Natural killer cell (primary cell): ENCODE results near the gene ABHD2. TPM values are rescaled to one million over a fixed set of nuclear protein-coding genes. Genes with fewer than 3 reads are reported as not detected.

Experiments
- ATAC-seq, 3 donors: fragments of 150-1000 bp in 2 of 3; fragments of 200-7000 bp in 1 of 3; cut with Tn5 transposase; 1 replicate in 1 of 3; 2 replicates in 2 of 3; pipeline ENCODE4 v1.10.0; 2021; ENCODE audit warnings: mild to moderate bottlenecking in 2 of 3, moderate library complexity in 2 of 3
- DNase-seq, 2 donors: peaks; one replicate each; pipeline versions ENCODE4 v3.0.0 to v3.0.0-alpha.2; 2013 to 2021; ENCODE audit warnings: mixed read lengths in 1 of 2
- H3K27ac ChIP-seq: one replicate; pipeline ENCODE4 v1.5.1; 2013; ENCODE audit warnings: mild to moderate bottlenecking, low read length
- H3K27me3 ChIP-seq: one replicate; pipeline ENCODE4 v1.6.1; 2013; ENCODE audit warnings: low read length; ENCODE audit not compliant: control insufficient read depth, insufficient read depth
- H3K36me3 ChIP-seq: one replicate; pipeline ENCODE4 v1.6.1; 2013; ENCODE audit warnings: low read length; ENCODE audit not compliant: control insufficient read depth, insufficient read depth
- H3K4me1 ChIP-seq: one replicate; pipeline ENCODE4 v1.6.1; 2013; ENCODE audit warnings: low read length; ENCODE audit not compliant: control insufficient read depth, insufficient read depth
- H3K4me3 ChIP-seq: one replicate; pipeline ENCODE4 v1.5.1; 2013; ENCODE audit warnings: low read length
- H3K9me3 ChIP-seq: one replicate; pipeline ENCODE4 v1.6.1; 2013; ENCODE audit warnings: low read length; ENCODE audit not compliant: control insufficient read depth, insufficient read depth
- H3K27ac Mint-ChIP-seq, 2 donors: one replicate each; pipeline ENCODE4 v1.8.0; 2022; ENCODE audit warnings: mild to moderate bottlenecking in 2 of 2, mixed read lengths in 2 of 2, moderate library complexity in 1 of 2
- H3K27me3 Mint-ChIP-seq, 2 donors: one replicate each; pipeline ENCODE4 v1.8.0; 2022; ENCODE audit warnings: low read depth in 2 of 2, mixed read lengths in 2 of 2
- H3K36me3 Mint-ChIP-seq: one replicate; pipeline ENCODE4 v1.8.0; 2022; ENCODE audit warnings: mixed read lengths
- H3K4me1 Mint-ChIP-seq, 2 donors: one replicate each; pipeline ENCODE4 v1.8.0; 2022; ENCODE audit warnings: mixed read lengths in 2 of 2
- H3K4me3 Mint-ChIP-seq: one replicate; pipeline ENCODE4 v1.8.0; 2022; ENCODE audit warnings: mild to moderate bottlenecking, moderate library complexity, mixed read lengths
- H3K9me3 Mint-ChIP-seq, 2 donors: one replicate each; pipeline ENCODE4 v1.8.0; 2022; ENCODE audit warnings: mixed read lengths in 2 of 2
- WGBS: methylation state at CpG from one replicate; pipeline ENCODE4 v1.1.7; 2013; ENCODE audit warnings: missing lambda C conversion rate; ENCODE audit not compliant: insufficient coverage; 5-methylcytosine and 5-hydroxymethylcytosine counted together
- intact Hi-C: fragments of 100-400 bp; cut with micrococcal nuclease; formaldehyde crosslinking; loops from one replicate; pipeline ENCODE4 v1.14.2; 2022
- total RNA-seq, 4 donors: library from RNA; stranded (reverse); fragments of 120-200 nt in 1 of 4; gene quantifications; one replicate each; pipeline versions ENCODE4 v1.2.3 to v1.2.4, GENCODE V29; 2013 to 2022
- TF ChIP-seq, protein P1 (sequence below): fragments of 200-600 bp; IDR thresholded peaks from one replicate; pipeline ENCODE4 v1.8.0; 2022; ENCODE audit warnings: antibody characterized with exemption

ABHD2 gene
- total RNA-seq, 3 donors from 2014 or later (not counting 1 experiment from before 2014, with no cell fraction given) = 187 to 236 (median 191) TPM

DNA sequence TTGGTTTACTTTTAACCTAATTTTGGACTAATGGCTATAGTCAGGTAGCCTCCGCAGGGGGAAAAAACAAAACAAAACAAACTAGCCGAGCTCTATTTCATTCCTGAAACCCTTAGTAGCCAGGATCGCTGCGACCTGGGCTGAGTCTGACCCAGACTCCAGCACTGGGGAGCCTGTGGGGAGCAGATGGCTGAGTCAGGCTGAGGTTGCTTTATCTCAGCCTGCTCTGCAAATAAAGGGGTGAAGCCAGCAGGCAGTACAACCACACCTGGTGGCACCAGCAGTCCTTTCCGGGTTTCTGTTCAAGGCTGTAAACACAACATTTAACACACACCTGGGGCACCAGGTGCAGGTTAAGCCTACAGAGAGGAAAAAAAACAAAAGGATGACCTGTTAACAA is 27.3 kb downstream of the ABHD2 start:
- intact Hi-C loops = no loop called here
- H3K27me3 ChIP-seq = no peaks in the 10 kb centered on the region
- H3K4me3 ChIP-seq = no peak overlapping the region
- no peak for ATAC-seq
- Mint-ChIP-seq H3K9me3 (no peaks in the 10 kb centered on the region), H3K4me1 (peaks cover 51 to 59% of the 10 kb centered on the region in 2 donors), H3K36me3 (peaks cover 28% of the 10 kb centered on the region), H3K4me3 (no peak overlapping the region), H3K27me3 (no peaks in the 10 kb centered on the region), H3K27ac (peak overlapping the region in 1 of 2 donors; percentile 22)
- peaks cover 48% of the 10 kb centered on the region for H3K36me3 ChIP-seq
- peaks cover 19% of the 10 kb centered on the region for H3K4me1 ChIP-seq
- WGBS = 94% methylated on average over 5 of the region's 5 CpGs
- no peaks in the 10 kb centered on the region for H3K9me3 ChIP-seq
- TF ChIP-seq, protein P1, sequence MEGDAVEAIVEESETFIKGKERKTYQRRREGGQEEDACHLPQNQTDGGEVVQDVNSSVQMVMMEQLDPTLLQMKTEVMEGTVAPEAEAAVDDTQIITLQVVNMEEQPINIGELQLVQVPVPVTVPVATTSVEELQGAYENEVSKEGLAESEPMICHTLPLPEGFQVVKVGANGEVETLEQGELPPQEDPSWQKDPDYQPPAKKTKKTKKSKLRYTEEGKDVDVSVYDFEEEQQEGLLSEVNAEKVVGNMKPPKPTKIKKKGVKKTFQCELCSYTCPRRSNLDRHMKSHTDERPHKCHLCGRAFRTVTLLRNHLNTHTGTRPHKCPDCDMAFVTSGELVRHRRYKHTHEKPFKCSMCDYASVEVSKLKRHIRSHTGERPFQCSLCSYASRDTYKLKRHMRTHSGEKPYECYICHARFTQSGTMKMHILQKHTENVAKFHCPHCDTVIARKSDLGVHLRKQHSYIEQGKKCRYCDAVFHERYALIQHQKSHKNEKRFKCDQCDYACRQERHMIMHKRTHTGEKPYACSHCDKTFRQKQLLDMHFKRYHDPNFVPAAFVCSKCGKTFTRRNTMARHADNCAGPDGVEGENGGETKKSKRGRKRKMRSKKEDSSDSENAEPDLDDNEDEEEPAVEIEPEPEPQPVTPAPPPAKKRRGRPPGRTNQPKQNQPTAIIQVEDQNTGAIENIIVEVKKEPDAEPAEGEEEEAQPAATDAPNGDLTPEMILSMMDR = no peak
- DNase-seq = no peak
- no peak overlapping the region for H3K27ac ChIP-seq

- H3K4me3 Mint-ChIP-seq = no peak overlapping the region
- over 99% methylated on average over 7 of the region's 7 CpGs for WGBS
- ATAC-seq (no peak), DNase-seq (no peak)
- no peaks in the 10 kb centered on the region for H3K27me3 Mint-ChIP-seq
- H3K9me3 Mint-ChIP-seq = no peaks in the 10 kb centered on the region
- Histone ChIP-seq H3K4me1 (peaks cover 17% of the 10 kb centered on the region), H3K27ac (no peak overlapping the region), H3K36me3 (peaks cover 55% of the 10 kb centered on the region), H3K27me3 (no peaks in the 10 kb centered on the region), H3K9me3 (no peaks in the 10 kb centered on the region), H3K4me3 (no peak overlapping the region)
- peaks cover 52 to 58% of the 10 kb centered on the region in 2 donors for H3K4me1 Mint-ChIP-seq
- TF ChIP-seq, protein P1 = no peak
- intact Hi-C loops = no loop called here
- peaks cover 36% of the 10 kb centered on the region for H3K36me3 Mint-ChIP-seq
- no peak overlapping the region for H3K27ac Mint-ChIP-seq
Measured at GRCh38 chr15:89116404-89116803, 28.1 kb downstream of the ABHD2 start.

GRCh38 chr15:89117790-89118189 is 29.5 kb downstream of the ABHD2 start:
- Histone ChIP-seq H3K4me1 (peaks cover 6% of the 10 kb centered on the region), H3K27ac (no peak overlapping the region), H3K9me3 (no peaks in the 10 kb centered on the region), H3K36me3 (peaks cover 62% of the 10 kb centered on the region), H3K4me3 (no peak overlapping the region), H3K27me3 (no peaks in the 10 kb centered on the region)
- no peaks in the 10 kb centered on the region for H3K27me3 Mint-ChIP-seq
- ATAC-seq (peak in 1 of 3 donors; percentile 17), DNase-seq (no peak)
- TF ChIP-seq, protein P1 = no peak
- 98% methylated on average over 3 of the region's 3 CpGs for WGBS
- H3K4me1 Mint-ChIP-seq = peaks cover 51 to 59% of the 10 kb centered on the region in 2 donors
- no peak overlapping the region for H3K4me3 Mint-ChIP-seq
- intact Hi-C loops = no loop called here
- H3K27ac Mint-ChIP-seq = peak overlapping the region; percentile 6 to 74
- peaks cover 47% of the 10 kb centered on the region for H3K36me3 Mint-ChIP-seq
- H3K9me3 Mint-ChIP-seq = no peaks in the 10 kb centered on the region

DNA sequence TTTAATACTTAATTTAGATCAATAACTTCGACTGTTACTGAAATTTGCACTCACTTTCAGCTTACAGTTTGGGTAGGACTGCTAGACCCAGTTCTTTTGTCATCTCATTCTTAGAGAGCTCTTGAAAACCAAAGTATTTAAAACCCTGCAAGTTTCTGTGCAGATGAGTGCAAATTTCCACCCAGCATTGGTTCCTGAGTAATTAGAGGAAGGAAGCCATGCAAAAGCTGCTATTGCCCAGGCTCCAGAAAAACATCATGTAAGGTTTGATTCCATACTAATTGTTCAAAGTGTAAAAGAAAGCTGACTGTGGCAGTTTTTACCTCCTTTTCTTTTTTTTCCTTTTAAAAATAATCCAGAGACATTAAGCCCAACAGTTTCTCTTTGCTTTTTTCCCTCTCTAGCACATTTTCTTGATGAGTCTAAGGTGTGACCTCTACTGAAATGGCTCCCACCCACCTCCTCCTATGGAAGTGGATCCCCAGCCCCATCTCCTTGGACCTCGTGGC is 30.3 kb downstream of the ABHD2 start:
- peaks cover 47% of the 10 kb centered on the region for H3K36me3 Mint-ChIP-seq

More for the DNA sequence above, 30.3 kb downstream of the ABHD2 start:
- TF ChIP-seq, protein P1 = no peak
- H3K27me3 ChIP-seq = no peaks in the 10 kb centered on the region
- no peak overlapping the region for H3K4me3 ChIP-seq
- peaks cover 69% of the 10 kb centered on the region for H3K36me3 ChIP-seq
- H3K4me1 Mint-ChIP-seq = peaks cover 43 to 52% of the 10 kb centered on the region in 2 donors
- H3K4me1 ChIP-seq = no peaks in the 10 kb centered on the region
- ATAC-seq (no peak), DNase-seq (no peak)
- no peaks in the 10 kb centered on the region for H3K9me3 Mint-ChIP-seq
- WGBS = 64% methylated on average over 2 of the region's 2 CpGs
- H3K4me3 Mint-ChIP-seq = no peak overlapping the region
- no peak overlapping the region for H3K27ac ChIP-seq
- no peaks in the 10 kb centered on the region for H3K9me3 ChIP-seq
- H3K27me3 Mint-ChIP-seq = no peaks in the 10 kb centered on the region
- intact Hi-C loops = no loop called here
- H3K27ac Mint-ChIP-seq = peak overlapping the region in 1 of 2 donors; percentile 32
